Ovary (tissue), 9 donors: ENCODE results near the gene PRKCD. TPM values are rescaled to one million over a fixed set of nuclear protein-coding genes. Genes with fewer than 3 reads are reported as not detected.

ENCODE experiments used
- DNase-seq, 5 donors: peaks; one replicate each; pipeline ENCODE4 v3.0.0-alpha.2; 2019 to 2020
- H3K27ac ChIP-seq, 2 donors: fragments of 200-600 bp; one replicate each; pipeline versions ENCODE4 v1.5.1 to v1.8.0; 2019 to 2022
- H3K27me3 ChIP-seq: fragments of 200-600 bp; one replicate; pipeline ENCODE4 v1.8.0; 2022
- H3K36me3 ChIP-seq: fragments of 200-600 bp; sonication (generic); one replicate; pipeline ENCODE4 v1.5.1; 2019
- H3K4me1 ChIP-seq: one replicate; pipeline ENCODE4 v1.8.1; 2013; ENCODE audit warnings: mild to moderate bottlenecking, moderate library complexity; ENCODE audit not compliant: insufficient read depth
- H3K4me3 ChIP-seq: fragments of 200-600 bp; sonication (generic); one replicate; pipeline ENCODE4 v1.5.1; 2017
- H3K9me3 ChIP-seq, 2 donors: fragments of 200-600 bp in 1 of 2; sonication (generic) in 1 of 2; one replicate each; pipeline versions ENCODE4 v1.5.1 to v1.8.1; 2013 to 2019; ENCODE audit warnings: mild to moderate bottlenecking in 1 of 2, moderate library complexity in 1 of 2
- EP300 ChIP-seq: sonication (generic); formaldehyde crosslinking; IDR thresholded peaks from one replicate; pipeline ENCODE4 v1.6.1; 2017; ENCODE audit warnings: antibody characterized with exemption
- POLR2A ChIP-seq: fragments of 450-650 bp; IDR thresholded peaks from one replicate; pipeline ENCODE4 v1.6.1; 2017; ENCODE audit warnings: antibody characterized with exemption, mild to moderate bottlenecking, moderate library complexity
- WGBS, 3 donors: extraction: QIAGEN DNeasy Blood & Tissue Kit in 1 of 3; methylation state at CpG; one replicate each; pipeline versions ENCODE4 v1.1.5 to v1.1.7; 2013 to 2017; 5-methylcytosine and 5-hydroxymethylcytosine counted together
- intact Hi-C, 4 donors: fragments of 100-400 bp; cut with DNase I; formaldehyde crosslinking; loops; one replicate each; pipeline versions ENCODE4 v1.11.0 to v1.15.1; 2022 to 2023
- polyA plus RNA-seq, 2 donors: library from polyadenylated mRNA; stranded (reverse); fragments of 200-250 nt in 1 of 2; fragments of 350-450 nt in 1 of 2; fragmentation: Illumina TruSeq in 1 of 2; extraction: RNeasy Lipid Tissue Mini Kit (QIAGEN cat#74804) in 1 of 2; gene quantifications; one replicate each; pipeline ENCODE4 v1.2.3, GENCODE V29; 2013 to 2014
- total RNA-seq, 7 donors: library from RNA; depleted of rRNA in 2 of 7; stranded (reverse); fragments of >200 nt in 2 of 7; fragmentation: NEBNext Ultra II Directional in 3 of 7; extraction: Animal tissue kit (Norgen Biotek cat#: 25700) in 3 of 7; gene quantifications; one replicate each; pipeline versions ENCODE4 v1.1.0 to v1.2.4, GENCODE V29; 2016 to 2023
- TF ChIP-seq, protein P1 (sequence below), 3 donors: fragments of 450-650 bp in 2 of 3; fragments of 200-600 bp in 1 of 3; IDR thresholded peaks; one replicate each; pipeline versions ENCODE4 v1.5.1 to v1.8.0; 2016 to 2022; ENCODE audit warnings: antibody characterized with exemption in 3 of 3, mild to moderate bottlenecking in 1 of 3
- donor health status: DM: no; HTN: no; CAD: no; lungs with moderate emphysema.
- donor health status: DM: no; HTN: no; CAD: no.
- donor health status: Bipolar disorder and iron deficiency.
- donor health status: DM: yes; HTN: yes; CAD: no.
- donor health status: DM: no; HTN: no; CAD: no.
- donor health status: DM: yes; HTN: yes; CAD: no.

The PRKCD gene
- total and polyA plus RNA-seq, 9 donors, result 6.6 to 22.2 (median 15.2) TPM

DNA sequence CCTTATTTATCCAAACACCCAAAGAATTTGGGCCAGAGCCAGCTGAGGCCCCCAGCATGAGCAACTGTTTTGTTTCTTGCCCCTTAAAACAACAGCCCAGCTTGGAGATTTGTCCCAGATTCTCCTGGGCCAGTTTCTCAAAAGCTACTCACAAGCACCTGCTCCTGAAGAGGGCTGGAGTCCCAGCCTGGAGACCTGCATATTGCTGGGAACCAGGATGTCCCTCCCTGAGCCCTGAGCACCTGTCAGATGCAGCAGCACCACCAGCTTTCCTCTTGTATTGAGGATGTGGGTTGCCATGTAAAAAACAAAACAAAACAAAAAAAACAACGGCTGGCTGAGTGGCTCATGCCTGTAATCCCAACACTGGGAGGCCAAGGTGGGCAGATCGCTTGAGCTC lies 23.8 kb upstream of the PRKCD start:
- H3K27me3 ChIP-seq, result no peaks in the 10 kb centered on the region
- no peak for DNase-seq
- intact Hi-C loops, result no loop called here
- 60 to 74% (median 64%) methylated on average over 2 of the region's 2 CpGs for WGBS, 3 donors
- H3K4me1 ChIP-seq, result no peaks in the 10 kb centered on the region
- no peaks in the 10 kb centered on the region for H3K9me3 ChIP-seq
- TF ChIP-seq, protein P1, sequence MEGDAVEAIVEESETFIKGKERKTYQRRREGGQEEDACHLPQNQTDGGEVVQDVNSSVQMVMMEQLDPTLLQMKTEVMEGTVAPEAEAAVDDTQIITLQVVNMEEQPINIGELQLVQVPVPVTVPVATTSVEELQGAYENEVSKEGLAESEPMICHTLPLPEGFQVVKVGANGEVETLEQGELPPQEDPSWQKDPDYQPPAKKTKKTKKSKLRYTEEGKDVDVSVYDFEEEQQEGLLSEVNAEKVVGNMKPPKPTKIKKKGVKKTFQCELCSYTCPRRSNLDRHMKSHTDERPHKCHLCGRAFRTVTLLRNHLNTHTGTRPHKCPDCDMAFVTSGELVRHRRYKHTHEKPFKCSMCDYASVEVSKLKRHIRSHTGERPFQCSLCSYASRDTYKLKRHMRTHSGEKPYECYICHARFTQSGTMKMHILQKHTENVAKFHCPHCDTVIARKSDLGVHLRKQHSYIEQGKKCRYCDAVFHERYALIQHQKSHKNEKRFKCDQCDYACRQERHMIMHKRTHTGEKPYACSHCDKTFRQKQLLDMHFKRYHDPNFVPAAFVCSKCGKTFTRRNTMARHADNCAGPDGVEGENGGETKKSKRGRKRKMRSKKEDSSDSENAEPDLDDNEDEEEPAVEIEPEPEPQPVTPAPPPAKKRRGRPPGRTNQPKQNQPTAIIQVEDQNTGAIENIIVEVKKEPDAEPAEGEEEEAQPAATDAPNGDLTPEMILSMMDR (IDR thresholded peaks at IDR 0.05), result no peak
- TF ChIP-seq EP300, result no peak
- no peak for TF ChIP-seq POLR2A
- H3K36me3 ChIP-seq, result no peaks in the 10 kb centered on the region
- no peak overlapping the region for H3K4me3 ChIP-seq
- H3K27ac ChIP-seq, result no peak overlapping the region

DNA sequence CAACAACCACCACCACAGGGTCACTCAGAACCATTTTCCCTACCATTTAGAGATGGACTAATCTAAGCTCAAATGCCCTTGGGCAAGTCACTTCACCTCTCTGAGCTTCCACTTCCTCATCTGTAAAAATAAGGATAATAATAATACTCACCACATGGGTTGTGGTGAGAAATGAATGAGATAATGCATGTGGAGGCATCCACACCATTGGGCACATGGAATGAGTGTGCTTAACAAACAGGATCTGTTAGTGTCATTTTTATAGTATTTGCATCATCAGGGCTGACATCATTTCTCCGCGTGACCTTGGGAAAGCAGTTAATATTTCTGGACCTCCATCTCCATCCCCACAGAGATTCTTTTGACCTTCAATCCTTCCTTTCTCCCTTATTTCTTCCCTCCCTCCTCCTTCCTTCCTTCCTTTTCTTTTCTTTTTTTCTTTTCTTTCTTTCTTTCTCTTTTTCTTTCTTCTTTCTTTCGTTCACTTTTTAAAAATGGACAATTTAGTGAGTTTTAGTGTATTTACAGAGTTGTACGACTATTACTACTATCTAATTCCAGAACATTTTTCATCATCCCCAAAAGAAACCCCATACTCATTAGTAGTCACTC lies 23.1 kb upstream of the PRKCD start:
- Histone ChIP-seq H3K9me3 (no peaks in the 10 kb centered on the region), H3K4me3 (no peak overlapping the region), H3K36me3 (no peaks in the 10 kb centered on the region), H3K27ac (no peak overlapping the region), H3K27me3 (no peaks in the 10 kb centered on the region), H3K4me1 (no peaks in the 10 kb centered on the region)
- intact Hi-C loops, result no loop called here
- no peak for TF ChIP-seq EP300
- TF ChIP-seq, protein P1 (IDR thresholded peaks at IDR 0.05), result no peak
- TF ChIP-seq POLR2A, result no peak
- WGBS, 3 donors, result 79 to 83% (median 81%) methylated on average over 4 of the region's 4 CpGs
- DNase-seq, result no peak

DNA sequence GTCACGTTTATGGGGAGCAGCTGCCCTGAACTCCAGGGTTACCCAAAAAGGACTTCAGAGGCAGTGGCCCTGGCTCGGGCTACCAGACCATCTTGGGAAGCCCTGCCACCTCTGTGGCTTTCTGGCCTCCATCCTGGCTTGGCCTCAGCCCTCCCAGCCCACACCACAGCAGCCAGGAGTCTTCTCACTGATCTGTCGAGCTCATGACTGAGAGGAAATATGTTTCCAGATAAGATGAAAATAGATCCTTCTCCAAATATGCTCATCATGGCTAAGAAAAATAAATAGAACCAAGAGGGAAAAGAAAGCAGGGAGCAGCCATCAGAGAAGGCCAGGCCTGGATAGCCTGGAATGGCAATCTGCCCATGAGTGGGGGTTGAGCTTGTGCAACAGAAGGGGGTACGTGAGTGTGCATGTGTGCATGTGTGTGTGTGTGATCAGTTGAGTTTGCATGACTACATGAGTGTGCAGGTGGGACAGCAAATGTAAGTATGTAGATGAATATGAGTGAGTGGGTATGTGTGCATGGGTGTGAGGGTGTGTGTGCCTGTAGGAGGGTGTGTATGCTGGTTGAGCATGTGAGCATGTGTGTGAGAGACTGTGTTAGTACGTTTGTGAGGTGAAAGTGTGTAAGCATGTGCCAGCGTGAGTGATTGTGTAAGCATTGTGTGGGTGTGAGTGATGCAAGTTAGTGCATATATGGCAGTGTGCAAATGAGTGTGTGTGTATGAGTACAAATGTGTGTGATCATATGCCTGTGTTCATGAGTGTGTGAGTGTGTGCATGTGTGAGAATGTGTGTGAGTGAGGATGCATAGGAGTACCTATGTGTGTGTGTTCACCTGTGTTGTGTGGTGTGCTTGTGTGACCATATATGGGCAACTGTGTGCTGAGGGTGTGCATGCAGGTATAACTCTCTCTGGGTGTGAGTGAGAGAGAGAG lies 20.8 kb upstream of the PRKCD start:
- TF ChIP-seq, protein P1 (IDR thresholded peaks at IDR 0.05), result no peak
- TF ChIP-seq EP300, result no peak
- no peak for TF ChIP-seq POLR2A
- Histone ChIP-seq H3K4me1 (no peaks in the 10 kb centered on the region), H3K27me3 (no peaks in the 10 kb centered on the region), H3K36me3 (no peaks in the 10 kb centered on the region), H3K27ac (no peak overlapping the region), H3K4me3 (no peak overlapping the region), H3K9me3 (no peaks in the 10 kb centered on the region)
- intact Hi-C loops, result no loop called here
- 45 to 48% (median 46%) methylated on average over 6 of the region's 6 CpGs for WGBS, 3 donors
- no peak for DNase-seq

DNA sequence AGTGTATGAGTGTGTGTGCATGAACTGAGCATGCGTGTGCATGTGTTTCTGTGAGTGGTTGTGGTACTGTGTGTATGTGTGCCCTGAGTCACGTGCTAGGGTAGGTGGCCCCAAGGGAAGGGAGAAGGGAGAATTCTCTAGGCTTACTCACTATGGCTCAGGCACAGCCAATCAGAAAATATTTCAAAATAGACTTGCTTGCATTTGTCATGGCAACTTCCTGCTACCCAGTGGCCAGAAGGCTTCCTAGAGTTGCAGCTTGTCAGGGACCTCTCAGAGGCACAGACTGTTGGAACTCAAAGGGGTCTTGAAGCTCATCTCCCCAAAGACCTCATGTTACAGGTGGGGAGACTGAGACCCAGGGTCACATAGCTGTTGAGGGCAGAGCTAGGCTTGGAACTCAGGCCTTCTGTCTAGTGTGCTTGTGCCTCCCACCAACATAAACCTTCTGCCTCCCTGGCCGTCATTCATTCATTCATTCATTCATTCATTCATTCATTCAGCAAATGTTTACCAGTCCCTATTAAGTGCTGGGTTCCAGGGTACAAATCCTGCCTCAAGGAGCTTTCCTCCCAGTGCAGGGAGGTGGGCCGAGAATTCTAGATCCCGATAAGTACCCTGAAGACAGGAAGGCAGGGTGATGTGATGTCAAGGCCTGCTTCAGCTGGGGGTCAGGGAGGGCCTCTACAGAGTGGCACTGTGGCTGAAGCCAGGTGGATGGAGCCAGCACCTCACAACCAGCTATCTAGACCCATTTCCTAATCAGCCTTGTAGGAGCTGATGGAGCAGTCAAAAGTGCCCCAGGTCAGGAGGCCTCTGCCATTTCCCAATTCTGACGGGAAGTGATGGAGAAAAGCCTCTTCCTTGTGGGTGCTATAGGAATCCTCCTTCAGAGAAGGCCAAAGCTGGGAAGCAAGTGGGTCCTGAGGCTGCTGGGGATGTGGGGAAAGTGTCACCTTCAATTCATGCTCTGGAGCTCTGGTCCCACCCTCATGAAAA lies 19.9 kb upstream of the PRKCD start:
- Histone ChIP-seq H3K9me3 (no peaks in the 10 kb centered on the region), H3K4me3 (no peak overlapping the region), H3K27ac (no peak overlapping the region), H3K4me1 (no peaks in the 10 kb centered on the region), H3K36me3 (no peaks in the 10 kb centered on the region), H3K27me3 (no peaks in the 10 kb centered on the region)
- TF ChIP-seq, protein P1 (IDR thresholded peaks at IDR 0.05), result no peak
- TF ChIP-seq POLR2A (no peak), EP300 (no peak)
- WGBS, 3 donors, result 76 to 81% (median 80%) methylated on average over 6 of the region's 6 CpGs
- no peak for DNase-seq
- intact Hi-C loops, result no loop called here
